ENCODE results near the gene SECISBP2.

DNA sequence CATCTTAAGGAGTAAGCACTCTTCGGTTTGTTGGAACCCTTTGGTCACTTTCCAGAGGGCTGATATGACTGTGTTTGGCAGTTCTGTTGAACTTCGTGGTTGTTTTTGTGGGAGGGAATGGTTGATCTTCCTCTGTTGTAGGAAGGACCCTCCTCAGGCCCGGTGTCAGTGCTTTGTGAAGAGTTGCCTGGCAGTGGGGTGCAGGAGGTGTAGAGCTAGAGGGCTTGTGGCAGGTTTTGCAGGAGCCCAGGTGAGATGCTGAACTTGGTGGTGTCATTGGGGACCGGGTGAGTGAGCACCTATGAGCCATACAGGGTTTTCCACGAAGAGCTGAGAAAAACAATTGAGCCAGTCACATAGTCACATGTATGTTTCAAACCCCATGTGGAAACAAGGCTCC is 27.2 kb downstream of the SECISBP2 start:
- no peak for TF ChIP-seq YY1 (IDR thresholded peaks at IDR 0.05)
- TF ChIP-seq CTCF (IDR thresholded peaks at IDR 0.05; ENCODE audit: low read depth, low read length, missing input control), result no peak
- TF ChIP-seq TAF1 (conservative IDR thresholded peaks at IDR 0.05), result no peak
- TF ChIP-seq, protein P1, sequence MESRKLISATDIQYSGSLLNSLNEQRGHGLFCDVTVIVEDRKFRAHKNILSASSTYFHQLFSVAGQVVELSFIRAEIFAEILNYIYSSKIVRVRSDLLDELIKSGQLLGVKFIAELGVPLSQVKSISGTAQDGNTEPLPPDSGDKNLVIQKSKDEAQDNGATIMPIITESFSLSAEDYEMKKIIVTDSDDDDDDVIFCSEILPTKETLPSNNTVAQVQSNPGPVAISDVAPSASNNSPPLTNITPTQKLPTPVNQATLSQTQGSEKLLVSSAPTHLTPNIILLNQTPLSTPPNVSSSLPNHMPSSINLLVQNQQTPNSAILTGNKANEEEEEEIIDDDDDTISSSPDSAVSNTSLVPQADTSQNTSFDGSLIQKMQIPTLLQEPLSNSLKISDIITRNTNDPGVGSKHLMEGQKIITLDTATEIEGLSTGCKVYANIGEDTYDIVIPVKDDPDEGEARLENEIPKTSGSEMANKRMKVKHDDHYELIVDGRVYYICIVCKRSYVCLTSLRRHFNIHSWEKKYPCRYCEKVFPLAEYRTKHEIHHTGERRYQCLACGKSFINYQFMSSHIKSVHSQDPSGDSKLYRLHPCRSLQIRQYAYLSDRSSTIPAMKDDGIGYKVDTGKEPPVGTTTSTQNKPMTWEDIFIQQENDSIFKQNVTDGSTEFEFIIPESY (IDR thresholded peaks at IDR 0.05), result no peak
- TF ChIP-seq REST (IDR thresholded peaks at IDR 0.05), result no peak
- no peak for TF ChIP-seq GABPA (IDR thresholded peaks at IDR 0.05 in 1 of 2, conservative IDR thresholded peaks at IDR 0.05 in 1 of 2)
- no peak for TF ChIP-seq ATF3 (IDR thresholded peaks at IDR 0.05)
- TF ChIP-seq JUND (IDR thresholded peaks at IDR 0.05), result no peak
- TF ChIP-seq, protein P2, sequence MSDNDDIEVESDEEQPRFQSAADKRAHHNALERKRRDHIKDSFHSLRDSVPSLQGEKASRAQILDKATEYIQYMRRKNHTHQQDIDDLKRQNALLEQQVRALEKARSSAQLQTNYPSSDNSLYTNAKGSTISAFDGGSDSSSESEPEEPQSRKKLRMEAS (IDR thresholded peaks at IDR 0.05), result no peak
- no peak for TF ChIP-seq RAD21 (IDR thresholded peaks at IDR 0.05)

Measured in liver (tissue), 3 donors.